NCI-H2107 (cell line): ENCODE data around the gene FMO1.
"Not testable (repeated sequence)": the region's sequence is repeated elsewhere in the genome, so short reads cannot be mapped to it uniquely, and the experiment has no call there.

Experiments
- DNase-seq: peaks from one replicate; lab custom pipeline; 2025; lab: John Stamatoyannopoulos, UW

The FMO1 gene

GRCh38 chr1:171279678-171280077 is 31.4 kb downstream of the FMO1 start:
- no peak for DNase-seq

GRCh38 chr1:171280599-171280998 is 32.3 kb downstream of the FMO1 start:
- DNase-seq = no peak

- no peak for DNase-seq
Observed at GRCh38 chr1:171286032-171286705, 37.9 kb downstream of the FMO1 start.

GRCh38 chr1:171290621-171291020 is 42.3 kb downstream of the FMO1 start:
- DNase-seq = no peak

- DNase-seq = no peak
Observed at GRCh38 chr1:171292799-171293198, 44.5 kb downstream of the FMO1 start.

- DNase-seq = not testable (repeated sequence)
Observed at GRCh38 chr1:171295383-171295782, 47.1 kb downstream of the FMO1 start.

GRCh38 chr1:171295821-171296220 is 47.5 kb downstream of the FMO1 start:
- no peak for DNase-seq

GRCh38 chr1:171296897-171297296 is 48.6 kb downstream of the FMO1 start:
- DNase-seq = no peak

GRCh38 chr1:171298696-171299095 is 50.4 kb downstream of the FMO1 start:
- no peak for DNase-seq

- no peak for DNase-seq
Observed at GRCh38 chr1:171299342-171299741, 51.0 kb downstream of the FMO1 start.

GRCh38 chr1:171300401-171300800 is 52.1 kb downstream of the FMO1 start:
- no peak for DNase-seq

- no peak for DNase-seq
Observed at GRCh38 chr1:171310661-171311087, 62.4 kb downstream of the FMO1 start.

- no peak for DNase-seq
Observed at GRCh38 chr1:171311771-171312558, 63.7 kb downstream of the FMO1 start.

- DNase-seq = no peak
Observed at GRCh38 chr1:171313319-171313834, 65.1 kb downstream of the FMO1 start.

- DNase-seq = peak; percentile 69
Observed at GRCh38 chr1:171313835-171314320, 65.6 kb downstream of the FMO1 start, which contains the start of gene FMO4. Gene FMO4 (plus strand): TSS chr1:171314183. CDS start chr1:171319826, 5,643 bp downstream.

- no peak for DNase-seq
Observed at GRCh38 chr1:171329251-171329650, 81.0 kb downstream of the FMO1 start.

GRCh38 chr1:171334024-171334640 is 85.8 kb downstream of the FMO1 start:
- no peak for DNase-seq
